Cerebellar nuclear complex (tissue), 1 donor: Measurements from ENCODE around the gene CDCP1.

Source experiments
- DNase-seq, 2 experiments: peaks; one replicate each; lab custom pipeline; 2025; lab: John Stamatoyannopoulos, UW

CDCP1 gene

GRCh38 chr3:45137656-45138181, 8.5 kb downstream of the CDCP1 start:
- no peak for DNase-seq

- DNase-seq: no peak
Observed at GRCh38 chr3:45135959-45136358, 10.2 kb downstream of the CDCP1 start.

- DNase-seq: no peak
Observed at GRCh38 chr3:45134758-45135521, 11.2 kb downstream of the CDCP1 start.

GRCh38 chr3:45132568-45133211, 13.5 kb downstream of the CDCP1 start:
- DNase-seq: no peak

DNA sequence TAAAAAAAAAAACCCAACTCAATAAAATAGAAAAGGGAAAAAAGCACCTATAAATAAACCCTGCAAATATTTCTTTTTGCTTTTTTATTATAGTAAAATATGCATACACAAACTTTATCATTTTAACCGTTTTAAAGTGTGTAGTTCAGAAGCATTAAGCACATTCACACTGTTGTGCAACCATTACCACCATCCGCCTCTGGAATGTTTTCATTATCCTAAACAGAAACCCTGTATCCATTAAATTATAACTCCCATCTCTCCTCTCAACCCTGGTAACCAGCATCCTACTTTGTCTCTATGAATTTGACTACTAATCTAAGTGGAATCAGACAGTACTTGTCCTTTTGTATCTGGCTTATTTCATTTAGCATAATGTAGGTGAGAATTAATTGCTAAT, 15.0 kb downstream of the CDCP1 start:
- no peak for DNase-seq

DNA sequence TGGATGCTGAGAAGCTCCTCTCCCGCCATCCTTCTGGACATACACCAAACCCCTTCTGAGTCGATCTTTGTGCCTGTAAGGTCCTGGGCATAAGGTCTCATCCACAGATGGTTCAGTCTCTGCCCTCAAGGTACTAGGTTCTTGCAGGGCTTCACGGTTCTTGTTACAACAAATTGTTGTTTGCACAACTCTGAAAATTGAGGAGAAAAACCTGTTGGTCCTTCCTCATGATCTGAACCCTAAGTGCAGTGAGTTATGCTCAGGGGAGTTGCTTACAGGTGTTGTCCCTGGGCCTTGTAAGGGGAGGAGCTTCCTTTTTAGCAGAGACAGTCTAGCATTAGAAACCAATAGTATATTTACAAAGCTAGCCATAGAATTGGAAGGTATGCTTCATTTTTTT, 15.7 kb downstream of the CDCP1 start:
- DNase-seq: no peak

DNA sequence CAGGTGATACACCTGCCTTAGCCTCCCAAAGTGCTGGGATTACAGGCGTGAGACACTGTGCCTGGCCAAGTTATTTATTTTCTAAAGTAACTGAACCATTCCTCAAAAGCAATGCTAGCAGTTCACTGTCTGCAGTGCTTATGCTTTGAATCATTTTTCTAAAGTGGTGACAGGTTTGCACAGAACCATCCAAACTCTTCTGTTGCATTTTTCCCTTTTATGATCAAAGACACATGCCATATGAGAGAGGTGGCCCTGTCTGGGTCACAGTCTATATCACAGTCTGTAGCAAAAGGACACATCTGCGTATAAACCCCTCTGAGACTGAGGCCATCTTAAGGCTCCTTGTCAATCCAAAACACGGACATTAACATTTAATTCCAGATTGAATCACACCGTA, 17.2 kb downstream of the CDCP1 start:
- no peak for DNase-seq

GRCh38 chr3:45127130-45127822, 18.9 kb downstream of the CDCP1 start:
- no peak for DNase-seq

- no peak for DNase-seq
Observed at GRCh38 chr3:45126730-45127129, 19.4 kb downstream of the CDCP1 start.

DNA sequence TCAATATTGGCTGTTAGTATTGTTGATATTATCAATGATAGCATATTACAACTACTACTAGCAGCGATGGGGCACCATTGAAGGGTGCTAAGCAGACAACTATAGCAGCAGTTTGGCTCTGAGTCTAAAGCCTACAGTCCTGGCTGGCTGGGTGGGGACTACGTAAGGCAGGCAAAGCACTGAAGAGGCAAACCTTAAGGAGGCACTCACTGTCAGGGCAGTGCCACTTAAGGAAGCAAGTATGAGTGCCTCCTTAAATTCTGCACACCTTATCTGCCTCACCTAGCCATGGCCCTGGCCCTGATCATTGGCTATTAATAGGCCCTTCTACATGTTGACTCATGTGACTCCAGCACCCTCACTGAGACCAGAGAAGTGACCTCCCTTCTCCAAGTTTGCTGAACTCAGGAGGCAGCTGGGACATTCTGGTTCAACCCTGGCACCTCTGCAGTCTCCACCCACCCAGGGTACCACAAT, 20.6 kb downstream of the CDCP1 start:
- no peak for DNase-seq

DNA sequence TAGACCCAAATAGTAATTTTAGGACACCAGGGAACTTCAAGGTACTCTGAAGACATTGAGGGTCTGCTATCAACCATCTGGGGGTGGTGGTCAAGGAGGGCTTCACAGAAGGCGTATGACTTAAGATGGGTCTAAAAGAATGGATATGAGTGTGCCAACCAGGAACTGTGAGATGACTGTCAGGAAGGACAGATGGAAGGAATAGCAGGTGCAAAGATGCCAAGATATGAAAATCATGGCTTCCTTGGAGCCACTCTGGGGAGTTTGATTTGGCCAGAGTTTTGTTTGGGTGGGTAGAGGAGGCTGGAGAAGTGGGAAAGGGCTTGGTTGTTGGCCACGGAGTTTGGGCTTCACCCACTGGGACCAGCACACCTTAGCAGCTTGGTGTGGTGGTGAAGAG, 21.2 kb downstream of the CDCP1 start:
- no peak for DNase-seq

DNA sequence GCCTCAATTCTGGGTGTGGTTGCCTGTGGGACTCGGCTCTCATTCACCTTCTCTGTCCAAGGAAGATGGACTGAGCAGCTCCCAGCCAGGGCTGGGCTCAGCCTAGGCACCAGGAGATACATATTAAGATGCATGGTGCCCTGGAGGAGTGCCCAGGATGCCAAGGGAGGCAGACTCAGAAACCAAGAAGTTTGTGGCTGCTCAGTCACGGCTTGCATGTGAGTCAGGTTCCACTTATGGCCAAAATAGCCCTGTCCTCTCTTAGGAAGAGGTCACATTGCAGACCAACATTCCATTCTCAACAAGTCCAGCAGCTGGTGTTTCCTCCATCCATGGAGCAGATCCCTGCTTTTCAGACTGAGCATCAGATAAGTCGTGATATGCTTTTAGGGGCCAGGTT, 21.8 kb downstream of the CDCP1 start:
- no peak for DNase-seq

DNA sequence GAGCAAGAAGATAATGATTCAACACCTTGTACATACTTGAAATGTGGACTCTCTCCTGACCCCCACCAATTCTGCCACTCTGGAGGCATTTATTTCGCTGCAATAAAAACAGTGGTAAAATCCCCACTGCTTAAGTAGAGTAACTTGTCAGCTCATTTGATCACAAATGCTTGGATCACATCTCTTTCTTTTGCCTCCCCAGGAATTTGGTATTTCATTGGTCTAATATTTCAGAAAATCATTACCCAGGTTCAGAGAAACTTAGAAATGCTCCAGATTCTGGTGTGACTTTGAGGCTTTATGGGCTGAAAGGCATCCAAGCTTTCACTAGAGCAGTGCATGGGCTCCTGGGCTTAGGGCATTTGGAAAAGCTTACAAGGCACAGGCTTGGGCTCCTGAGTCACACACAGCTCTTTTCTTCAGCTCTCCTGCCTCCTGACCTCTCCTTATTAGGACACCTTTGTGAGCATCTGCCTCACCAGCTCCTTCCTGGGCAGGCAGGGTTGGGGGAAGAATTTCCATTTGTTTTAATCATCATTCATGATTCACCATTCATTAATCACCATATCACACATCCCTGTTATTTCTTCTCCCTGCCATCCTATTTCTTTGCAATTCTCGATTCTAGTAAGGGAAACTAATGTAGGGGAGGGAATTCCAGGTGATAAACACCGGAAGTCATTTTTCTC, 22.5 kb downstream of the CDCP1 start:
- DNase-seq: no peak

DNA sequence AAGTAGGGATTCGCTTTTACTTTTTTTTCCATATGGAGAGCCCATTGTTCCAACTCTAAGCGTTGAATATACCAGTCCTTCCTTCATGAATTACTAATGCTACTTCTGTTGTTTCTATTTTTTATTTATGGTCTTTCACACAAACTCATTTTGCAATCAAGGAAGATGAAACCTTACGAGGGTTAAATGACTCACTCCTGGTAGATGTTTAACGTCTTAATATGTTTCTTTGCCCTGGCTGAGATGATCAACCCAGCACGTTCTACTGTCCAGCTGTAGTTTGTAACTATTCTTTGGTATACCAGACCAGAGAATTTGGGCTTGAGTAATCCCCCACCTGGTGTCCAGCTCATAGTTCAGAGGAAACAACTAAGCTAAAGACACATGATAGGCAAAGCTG, 23.1 kb downstream of the CDCP1 start:
- DNase-seq: no peak

DNA sequence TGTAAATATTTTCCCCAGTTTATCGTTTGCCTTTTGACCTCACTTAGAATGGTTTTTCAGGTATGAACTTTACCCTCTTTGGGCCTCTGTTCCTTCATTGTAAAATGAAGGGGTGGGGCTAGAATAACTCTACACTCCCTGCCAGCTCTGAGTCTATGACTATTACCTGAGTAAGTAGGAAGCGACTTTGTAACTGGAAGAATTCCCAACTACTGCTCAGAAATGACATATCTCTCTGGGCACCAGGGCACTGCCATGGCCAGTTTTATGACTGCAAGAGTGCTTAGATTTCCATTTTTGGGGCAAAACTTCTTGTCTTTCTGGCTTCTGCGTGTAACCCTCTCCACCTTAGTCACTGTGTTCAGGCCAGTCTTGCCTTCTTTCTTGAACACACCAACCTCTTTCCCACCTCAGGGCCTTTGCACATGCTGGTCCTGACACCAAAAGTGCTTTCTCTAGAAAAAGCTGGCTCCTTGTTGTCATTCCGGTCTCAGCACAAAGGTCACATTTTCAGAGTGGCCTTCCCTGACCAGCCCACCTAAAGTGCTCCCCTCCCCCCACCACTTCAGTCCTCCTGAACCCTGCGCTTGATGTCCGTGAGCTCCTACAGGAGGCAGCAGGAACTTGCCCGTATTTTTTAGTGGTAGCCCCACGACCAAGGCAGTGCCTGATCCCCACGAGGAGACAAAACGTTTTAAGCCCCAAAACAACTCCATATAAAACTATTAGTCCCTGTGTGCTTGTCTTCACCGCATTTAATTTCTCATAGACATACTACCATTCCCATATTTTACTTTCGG, 25.6 kb downstream of the CDCP1 start:
- no peak for DNase-seq

DNA sequence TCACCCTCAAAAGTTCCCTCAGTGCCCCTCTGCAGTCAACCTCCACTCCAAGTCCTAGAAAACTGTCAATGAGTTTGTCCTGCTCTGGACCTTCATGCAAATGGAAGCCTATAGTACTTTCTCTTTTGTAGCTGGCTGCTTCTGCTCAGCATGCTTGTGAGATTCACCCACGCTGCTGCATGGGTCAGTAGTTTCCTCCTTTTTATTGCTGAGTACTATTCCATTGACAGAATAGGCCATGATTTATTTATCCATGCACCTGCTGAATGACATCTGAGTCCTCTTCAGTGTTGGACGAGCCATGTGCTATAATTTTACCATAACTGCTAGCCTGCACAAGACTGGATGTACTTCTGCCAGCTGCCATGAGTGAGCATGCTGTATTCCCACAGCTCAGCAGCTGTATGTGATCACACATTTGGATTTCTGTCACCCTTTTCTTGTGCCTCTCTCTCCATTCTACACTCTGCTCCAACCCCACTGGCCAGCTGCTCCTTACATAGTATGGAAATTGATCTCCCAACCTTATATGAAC, 26.3 kb downstream of the CDCP1 start:
- no peak for DNase-seq

DNA sequence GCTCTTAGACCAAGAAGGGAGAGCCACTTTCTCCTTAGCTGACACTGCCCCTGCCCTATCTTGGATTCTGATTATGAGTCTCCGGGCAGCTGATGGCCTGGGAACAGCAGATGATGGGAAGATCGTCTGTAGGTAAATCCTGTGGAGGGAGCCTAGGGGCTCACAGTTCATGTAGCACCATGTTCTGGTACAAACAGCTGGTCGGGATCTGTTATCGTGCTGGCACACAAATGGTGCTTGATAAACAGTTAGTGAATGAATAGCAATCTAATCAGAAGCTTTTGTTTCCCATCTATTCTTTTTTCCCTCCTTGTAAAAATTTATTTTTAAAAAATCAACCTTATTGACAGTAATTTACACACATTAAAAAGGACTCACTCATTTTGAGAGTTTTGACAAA, 26.8 kb downstream of the CDCP1 start:
- DNase-seq: no peak

DNA sequence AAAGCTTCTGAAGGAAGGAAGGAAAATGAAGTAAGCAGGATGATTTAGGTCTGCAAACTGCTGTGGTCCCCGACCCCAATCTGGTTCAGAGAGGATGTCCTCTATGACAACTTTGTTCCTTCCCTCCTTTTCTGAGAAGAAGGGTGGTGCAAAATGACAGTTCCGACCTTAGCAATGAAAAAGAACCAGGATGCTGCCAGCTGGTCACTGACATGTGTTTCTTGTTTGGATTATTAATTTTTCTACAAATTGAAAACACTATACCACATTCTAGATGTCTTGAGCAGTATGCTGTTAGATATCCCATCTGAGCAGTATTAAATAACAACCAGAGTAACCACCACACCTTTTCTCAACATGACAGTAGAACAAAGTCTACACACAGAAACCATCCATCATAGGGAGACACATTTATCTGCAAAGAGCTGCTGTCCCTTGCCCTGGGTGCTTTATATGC, 27.5 kb downstream of the CDCP1 start:
- no peak for DNase-seq

DNA sequence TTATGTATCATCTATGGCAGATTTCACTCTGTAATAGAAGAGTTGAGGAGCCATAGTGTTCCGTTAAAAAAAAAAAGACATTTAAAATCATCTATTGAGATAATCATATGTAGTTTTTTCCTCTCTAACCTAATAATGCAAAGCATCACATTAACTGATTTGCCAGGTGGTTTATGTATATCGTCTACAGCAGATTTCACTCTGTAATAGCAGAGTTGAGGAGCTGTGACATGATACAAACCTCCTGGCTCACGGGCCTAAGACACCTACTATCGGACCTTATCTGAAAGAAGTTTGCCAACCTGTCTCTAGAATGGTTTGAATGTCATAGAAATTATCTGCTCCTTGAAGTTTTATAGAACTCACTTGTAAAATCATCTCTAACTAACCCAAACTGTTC, 29.8 kb downstream of the CDCP1 start:
- DNase-seq: no peak

GRCh38 chr3:45113625-45114050, 32.5 kb downstream of the CDCP1 start:
- DNase-seq: no peak

GRCh38 chr3:45112939-45113338, 33.2 kb downstream of the CDCP1 start:
- DNase-seq: no peak
